NAMALWA (cell line): Measurements from ENCODE around the gene HOXA10.

Experiments used
- DNase-seq: peaks from one replicate; pipeline ENCODE4 v3.0.0-alpha.2; 2015; ENCODE audit warnings: low spot score

Gene HOXA10

DNA sequence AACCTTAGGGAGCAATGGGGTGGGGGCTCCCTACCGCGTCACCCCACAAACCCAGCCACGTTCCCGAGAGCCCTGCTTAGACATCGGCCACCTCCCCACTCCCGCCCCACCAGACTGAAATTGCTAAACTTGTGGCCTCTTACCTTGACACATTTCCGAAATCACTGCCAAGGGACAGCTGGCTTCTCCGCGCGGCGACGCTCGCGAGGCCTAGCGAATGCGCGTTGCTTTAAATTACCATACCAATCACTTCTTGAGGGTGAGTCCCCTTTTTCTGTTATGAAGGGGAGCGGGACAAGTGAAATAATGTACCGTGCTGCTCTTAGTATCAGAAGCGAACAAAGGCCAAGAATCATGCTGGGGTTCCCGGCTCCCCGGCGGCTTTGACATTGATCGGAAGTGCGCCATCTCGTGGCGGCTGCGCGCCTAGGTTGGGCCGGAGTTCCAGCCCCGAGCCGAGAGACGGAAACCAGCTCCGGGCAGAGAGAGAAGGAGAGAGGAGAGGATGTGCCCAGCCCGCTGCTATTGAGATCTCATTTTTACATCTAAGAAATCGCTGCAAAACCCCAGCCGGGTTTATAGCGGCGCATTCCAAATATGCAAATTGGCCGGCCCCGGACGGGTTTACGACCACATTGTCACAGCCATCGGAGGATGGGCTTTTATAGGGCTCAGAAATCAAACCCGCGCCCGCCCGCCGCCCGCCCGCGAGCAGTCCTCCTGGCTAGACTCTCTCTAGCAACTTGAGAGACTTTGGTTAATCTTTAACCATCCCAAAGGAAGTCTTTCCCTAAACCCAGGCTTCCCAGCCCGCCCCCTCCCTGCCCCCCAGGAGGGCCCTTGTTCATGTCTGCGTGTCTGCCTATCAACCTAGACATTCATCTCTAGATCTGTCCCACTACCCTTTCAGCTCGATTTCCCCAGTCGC is 5.6 kb upstream of the HOXA10 start:
- DNase-seq = no peak

DNA sequence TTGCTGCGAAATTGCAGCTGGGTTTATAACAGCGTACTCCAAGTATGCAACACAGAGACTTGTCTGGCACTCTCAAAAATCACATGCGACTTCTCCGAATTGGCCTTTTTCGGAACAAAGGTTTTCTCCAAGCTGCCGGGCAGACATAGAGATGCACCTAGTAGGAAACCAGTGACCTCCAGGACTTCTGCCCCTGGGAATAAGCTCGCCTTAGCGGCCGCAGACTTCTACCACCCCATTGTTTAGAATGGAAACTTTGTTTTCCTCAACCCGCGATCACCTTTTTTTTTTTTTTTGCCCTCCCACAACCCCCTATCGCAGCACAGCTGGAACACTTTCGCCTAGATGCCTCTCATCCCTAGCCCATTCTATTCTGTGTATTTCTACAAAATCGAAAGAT is 4.9 kb upstream of the HOXA10 start:
- no peak for DNase-seq

DNA sequence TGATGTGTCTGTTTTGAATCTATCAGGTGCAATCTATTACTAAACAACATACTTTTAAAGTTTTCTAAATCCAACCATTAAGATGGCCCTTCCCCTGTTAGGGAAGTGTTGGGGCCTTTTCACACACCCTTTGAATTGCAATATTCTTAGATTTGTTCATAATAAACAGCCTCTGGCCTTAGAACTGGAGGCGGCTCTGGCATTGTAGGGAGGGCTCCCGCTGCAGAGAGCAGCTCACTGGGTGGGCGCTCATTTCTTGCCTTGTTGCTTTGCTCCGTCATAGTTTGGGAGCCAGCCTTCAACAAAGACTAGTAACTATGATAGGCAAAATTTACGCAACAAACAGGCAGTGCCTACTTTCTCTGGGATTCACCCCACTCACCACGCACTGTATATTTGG is 4.2 kb upstream of the HOXA10 start:
- no peak for DNase-seq

DNA sequence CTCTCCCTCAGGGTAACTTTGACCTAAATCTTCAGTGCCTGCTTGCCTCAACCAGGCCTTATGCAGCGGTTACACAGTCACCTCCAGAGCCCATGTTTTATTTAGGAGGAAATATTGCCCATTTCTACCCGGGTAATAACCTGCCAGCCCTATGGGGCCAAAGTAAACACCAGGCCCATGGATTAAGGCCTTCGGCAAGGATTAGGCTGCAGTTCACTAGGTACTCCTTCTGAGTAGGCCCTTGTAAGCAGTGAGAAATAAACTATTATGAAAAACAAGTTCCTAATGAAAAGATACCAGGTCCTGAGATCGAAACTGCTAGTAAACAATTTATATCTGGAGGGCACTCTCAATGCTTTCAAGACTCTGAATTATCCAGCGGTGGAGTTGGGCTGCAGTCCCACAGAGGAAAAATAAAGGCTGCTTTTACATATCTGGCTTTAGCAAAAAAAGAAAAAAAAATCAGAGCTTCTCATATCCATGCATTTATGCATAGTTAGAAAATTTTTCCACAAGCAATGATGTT is 3.7 kb upstream of the HOXA10 start:
- DNase-seq = no peak

DNA sequence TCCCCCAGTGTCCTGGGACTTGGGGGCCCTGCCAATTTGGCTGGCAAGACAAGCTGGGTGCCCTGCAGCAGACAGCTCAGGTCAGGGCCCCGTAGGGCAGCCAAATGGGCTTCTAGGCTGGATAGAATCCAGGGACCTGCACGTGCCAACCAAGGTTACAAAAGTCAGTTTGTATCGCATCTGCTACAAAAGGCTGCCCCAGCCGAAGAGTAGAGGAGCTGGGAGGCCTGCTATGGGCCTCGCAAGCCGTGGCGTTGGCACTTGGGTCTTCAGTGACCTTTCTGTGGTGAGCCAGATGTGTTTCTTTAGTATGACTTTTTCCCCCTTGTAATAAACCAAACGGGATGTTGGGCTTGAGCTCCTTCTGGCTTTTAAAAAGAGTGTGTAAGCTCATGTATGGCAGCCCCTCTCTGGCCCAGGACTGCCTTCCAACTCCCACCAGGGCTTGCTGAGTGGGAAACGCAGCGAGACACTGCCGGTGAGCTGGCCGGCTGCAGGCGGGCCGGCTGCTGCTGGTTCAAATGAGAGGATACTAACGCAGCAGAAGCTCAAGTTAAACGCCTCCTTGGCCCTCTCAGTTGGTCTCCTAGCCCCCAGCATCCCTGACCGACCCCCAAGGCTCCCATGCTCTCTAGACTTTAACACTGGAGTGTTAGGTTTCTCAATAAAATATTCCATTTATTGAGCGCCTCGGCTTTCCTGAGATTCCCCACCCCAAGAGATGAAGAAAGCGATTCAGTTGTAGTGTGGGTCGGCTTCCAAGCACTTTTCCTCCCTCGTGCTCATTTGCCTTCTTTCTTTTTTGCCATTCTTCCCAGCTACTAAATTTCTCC is 3.1 kb upstream of the HOXA10 start:
- no peak for DNase-seq

DNA sequence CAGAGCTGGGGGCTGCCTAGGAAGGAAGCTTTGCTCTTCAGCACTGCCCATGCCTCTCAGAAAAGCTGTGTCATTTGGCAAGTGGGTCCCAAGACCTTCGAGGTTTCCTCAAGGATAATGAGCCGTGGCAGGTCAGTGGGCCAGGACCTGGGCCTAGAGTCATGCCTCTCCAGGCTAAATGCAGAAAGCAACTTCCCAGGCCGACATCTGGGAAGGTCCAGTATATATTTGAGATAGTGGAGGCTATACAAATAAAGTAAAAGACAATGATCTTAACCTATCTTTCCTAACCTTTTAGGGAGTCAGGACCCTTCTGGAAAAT is 2.4 kb upstream of the HOXA10 start:
- DNase-seq = no peak

DNA sequence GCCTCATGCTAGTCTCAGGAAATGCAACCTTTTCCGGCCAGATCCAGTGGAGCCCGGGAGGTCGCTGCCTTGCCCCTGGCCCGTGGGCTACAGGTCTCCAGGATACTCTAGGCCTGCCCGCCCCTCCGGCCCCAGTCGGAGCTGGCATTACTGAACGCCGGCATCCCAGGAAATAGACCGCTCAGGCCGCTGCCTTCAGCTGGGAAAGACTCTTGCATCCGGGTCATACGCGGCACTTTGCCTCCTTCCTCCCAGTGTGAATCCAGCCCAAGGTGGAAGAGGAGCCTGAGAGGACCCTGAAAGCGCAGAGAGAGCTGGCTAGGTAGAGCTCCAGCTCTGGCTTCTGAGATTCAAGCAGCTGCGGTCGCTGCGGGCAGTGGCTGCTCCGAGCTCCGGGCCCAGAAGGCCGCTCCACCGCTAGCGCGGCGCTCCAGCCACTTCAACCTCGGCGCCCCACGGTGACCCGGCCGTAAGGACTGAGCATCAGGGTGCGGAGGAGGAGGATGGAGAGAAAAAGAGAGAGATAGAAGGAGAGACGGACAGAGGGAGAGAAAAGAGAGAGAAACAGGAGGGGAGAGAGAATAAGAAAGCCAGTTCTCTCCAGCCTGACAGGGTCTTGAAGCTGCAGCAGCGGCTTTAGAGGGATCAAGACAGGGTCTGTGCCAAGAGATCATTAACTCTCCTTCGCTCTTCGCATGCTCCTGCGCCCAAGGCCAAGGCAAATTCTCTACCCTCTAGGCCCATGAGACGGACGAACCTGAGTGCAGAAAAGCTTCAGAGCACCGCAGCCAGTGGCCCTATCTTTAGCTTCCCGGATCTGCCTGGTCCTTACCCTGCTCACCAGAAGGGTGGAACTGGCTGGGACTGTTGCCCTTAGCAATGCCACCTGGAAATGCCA is 1.8 kb upstream of the HOXA10 start:
- DNase-seq = no peak

DNA sequence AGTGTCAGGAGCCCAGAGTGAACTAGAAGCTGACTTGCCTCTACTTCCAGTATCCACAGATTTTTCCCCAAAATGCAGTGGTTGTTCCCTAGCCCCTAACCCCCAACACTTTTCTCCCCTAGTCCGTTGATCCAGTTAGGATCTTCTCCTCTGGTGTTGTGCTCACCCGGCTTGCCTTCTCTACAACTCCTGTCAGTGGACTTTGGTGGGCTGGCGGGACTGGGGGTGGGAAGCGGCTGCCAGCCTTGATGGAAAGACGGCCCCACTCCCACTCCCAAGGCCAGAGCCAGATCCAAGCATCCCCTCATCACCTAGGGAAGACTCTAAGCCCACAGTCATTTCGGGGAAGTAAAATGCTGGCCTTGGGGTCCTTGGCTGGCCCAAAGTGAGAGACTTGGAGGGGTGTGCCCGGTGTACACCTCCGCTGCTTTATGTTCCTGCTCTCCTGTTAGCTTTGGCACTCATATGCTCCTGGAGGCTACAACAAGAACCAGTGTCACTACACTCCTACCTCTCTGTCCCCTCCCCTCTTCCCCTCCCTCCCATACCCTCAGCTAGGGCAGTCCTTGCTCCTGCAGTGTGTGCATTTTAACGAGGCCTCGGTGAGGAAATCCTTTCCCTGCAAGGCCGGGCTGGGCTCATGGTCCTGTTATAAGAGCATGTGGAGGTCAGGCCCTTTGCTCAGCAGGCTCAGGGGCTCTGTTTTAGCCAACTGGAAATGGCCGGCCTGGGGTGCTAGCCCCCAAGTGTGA is 930 bp upstream of the HOXA10 start:
- DNase-seq = no peak

DNA sequence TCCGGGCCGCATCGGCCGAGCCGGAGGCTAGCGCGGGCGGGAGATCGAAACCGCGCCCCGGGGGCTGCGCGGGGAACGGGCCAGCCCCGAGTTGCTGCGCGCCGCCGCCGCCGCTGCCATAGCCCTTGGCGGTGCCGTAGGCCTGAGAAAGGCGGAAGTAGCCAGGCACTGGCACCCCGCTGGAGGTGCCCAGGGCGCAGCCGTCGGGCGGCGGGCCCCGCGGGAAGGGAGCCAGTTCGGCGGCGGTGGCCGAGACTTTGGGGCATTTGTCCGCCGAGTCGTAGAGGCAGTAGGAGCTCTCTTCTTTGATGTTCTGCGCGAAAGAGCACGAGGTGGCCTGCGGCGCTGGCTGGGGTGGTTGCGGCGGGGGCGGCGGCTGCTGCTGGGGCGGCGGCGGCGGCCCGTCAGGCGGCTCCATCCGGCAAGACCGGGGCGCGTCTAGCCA is 587 bp downstream of the HOXA10 start:
- no peak for DNase-seq

DNA sequence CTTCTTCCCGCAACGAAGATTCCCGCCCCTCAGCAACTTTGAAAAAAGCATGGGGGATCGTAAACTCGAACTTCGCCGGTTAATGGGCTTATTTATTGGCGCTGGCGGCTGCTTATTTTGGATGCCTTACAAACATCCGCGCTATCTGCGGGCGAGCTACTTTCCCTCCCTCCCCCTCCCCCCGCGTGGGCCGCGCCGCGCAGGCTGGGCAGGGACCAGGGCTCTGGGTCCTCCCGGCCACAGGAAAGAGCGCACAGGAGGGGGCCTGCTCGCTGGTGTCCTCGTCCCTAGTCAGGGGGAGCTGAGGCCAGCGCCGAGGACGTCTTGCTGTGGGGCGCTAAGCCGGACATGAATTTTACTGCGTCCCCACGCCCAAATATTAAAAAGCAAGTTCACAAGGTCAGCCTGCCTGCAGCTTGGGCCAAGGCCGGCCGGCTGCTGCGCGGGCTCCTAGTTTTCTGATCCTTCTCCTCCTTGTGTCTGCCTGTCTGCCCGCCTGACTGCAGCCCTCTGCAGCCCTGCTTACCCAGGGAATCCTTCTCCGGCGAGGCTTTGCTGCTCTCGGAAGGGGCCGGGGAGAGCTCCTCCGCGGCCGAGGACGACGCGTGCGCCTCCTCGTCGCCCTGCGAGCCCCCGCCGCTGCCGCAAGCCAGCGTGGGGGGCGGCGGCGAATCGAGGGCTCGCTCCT is 1.2 kb downstream of the HOXA10 start:
- no peak for DNase-seq

DNA sequence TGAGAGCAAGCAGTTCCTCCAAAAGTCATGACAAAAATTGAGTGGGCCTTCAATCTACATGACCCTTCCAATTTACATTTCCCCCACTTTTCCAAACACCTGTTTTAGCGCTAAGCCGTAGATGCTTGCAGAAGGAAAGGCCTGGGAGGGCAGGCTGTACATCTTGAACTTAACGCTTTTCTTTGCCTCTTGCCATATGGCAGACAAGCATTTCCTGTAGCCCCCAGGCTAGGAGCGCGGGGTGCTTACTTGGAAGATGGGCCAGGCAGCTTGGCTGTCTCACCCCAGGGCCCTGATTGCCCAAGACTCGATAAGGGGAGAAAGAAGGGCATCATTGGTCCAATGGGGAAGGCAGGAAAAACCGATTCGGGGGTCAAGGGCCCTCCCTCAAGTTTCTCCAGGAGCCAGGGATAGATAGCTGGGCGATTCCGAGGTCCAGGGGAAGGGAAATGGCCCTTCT is 1.8 kb downstream of the HOXA10 start:
- no peak for DNase-seq

DNA sequence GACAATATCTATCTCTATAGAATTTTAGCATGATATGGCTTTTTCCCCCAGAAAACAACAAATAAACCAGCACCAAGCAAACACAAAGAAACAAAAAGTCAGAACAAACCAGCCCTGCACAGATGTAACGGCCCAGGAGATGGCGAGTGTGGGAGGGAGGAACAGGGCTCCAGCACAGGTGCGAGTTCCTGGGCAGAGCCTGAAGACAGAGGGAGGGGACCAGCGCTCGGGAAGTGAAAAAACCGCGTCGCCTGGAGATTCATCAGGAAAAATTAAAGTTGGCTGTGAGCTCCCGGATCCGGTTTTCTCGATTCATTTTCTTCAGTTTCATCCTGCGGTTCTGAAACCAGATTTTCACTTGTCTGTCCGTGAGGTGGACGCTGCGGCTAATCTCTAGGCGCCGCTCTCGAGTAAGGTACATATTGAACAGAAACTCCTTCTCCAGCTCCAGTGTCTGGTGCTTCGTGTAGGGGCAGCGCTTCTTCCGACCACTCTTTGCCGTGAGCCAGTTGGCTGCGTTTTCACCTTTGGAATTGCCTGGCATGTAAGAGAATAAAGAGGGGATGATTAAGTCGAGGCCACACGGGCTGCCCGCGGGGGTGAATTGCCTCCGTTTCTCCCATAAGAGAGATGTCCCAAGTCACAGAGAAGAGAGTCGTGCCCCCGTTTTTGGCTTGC is 2.3 kb downstream of the HOXA10 start:
- DNase-seq = no peak

DNA sequence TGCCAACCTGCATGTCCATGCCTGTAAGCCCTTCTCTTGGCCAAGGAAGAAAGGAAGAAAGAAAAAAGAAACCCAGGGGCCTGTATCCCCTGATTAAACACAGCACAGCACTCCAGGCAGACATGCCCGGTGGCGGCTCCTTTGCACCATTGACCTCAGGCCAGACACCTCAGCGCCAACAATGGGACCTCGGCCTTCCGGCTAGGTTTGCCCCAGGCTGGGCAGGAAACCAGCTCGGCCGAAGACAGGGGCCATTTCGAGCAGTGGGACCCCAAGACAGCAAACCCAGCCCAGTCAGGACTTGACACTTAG is 2.8 kb downstream of the HOXA10 start:
- no peak for DNase-seq

DNA sequence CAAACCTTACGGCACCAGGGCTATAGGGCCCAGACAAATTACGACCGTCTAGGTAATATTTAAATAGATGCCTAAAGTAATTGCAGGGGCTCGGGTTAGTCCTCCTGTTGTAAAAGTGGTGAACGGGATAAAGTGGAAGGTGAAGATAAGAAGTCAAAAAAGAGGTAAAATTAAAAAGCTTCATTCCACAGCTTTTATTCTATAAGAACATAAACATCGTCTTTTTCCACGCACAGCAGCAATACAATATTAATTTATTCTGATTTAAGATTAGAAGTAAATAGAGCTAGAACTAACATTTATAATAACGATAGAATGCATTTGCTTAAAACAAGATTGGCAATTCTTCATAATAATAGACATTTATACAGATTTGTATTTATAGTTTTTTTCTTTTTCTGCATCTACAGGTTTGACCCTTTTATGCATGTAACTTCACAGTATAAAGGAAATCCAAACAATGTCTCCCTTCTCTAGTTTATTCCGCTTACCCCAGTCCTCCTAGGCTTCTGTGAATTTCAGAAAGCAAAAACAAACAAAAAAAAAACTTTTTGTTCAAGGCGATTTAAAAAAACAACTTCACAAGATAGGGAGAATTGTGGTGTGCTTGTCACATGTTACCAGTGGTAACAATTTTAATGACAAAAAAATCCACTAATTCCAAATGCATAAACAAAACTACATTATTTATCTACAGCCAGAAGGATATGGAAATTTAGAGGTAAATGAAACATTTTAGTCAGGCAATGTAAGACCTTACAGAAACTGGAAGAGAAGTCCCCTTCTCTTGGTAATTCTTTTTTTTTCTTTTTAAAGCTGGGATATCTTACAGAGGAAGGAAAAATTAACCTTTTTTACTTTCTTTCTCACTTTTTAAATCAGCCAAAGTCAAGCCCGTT is 3.4 kb downstream of the HOXA10 start:
- DNase-seq = no peak

DNA sequence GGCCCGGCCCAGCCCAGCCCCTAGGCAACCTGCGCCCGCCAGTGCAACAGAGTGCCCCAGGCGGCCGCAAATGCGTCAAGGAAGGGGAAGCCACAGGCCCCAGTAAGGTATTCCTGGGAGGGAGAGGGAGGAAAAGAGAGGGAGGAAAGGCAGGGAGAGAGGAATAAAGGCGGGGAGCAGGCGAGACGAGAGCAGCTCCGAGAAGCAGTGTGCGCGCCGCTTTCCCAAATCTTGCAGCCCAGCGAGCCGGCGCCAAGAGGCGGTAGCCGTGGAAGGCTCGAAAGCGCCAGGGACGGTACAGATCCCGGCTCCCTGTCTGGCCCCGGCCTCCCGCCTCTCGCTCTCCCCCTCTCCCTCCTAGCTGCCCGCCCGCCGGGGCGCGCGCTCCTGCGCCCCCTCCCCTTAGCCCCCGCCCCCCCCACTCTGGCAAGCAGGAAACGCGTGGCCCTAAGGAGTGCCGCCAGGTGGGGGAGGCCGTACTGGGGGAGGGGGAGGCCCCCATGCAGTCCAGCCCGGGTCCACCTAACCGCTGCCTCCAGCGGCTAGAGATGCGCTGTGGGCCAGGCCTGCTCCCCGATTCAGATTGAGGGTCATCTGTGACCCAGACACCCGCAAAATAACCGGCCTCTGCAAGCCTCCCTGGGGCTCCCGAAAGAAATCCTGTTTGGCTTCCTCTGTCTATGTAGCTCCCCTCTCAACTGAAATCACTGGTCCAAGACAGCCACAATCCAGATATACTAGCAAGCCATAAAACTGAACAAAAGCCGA is 4.3 kb downstream of the HOXA10 start:
- no peak for DNase-seq

DNA sequence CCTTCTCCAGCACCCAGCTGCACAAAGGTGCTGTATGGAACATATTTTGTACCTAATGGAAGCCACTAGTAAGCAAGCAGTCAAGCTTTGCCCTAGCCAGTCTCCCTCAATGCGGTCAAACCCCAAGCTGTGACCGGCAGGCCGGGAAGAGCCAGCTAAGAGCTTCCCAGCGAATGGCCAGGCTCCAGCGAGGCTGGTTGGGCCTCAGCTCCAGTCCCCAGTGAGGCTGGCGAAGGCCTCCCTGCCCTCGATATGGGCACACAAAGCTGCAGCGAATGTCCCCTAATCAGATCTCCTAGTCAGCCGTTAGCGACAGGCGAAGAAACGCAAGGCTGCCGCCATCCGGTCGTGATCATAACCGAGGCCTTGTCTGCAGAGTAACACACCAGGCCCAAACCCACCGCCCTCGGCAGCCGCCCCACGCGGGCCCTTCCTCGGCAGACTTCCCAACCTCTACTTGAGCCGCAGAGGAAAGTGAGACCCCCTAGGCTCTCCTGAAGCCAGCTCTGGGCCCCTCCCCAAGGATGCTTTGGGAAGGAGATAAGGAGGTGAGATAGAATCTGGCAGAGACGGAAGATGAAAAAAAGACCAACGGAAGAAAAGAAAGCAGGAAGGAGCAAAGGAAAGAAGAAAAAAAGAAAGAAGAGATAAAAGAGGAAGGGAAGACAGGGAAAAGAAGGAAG is 5.7 kb downstream of the HOXA10 start:
- no peak for DNase-seq

DNA sequence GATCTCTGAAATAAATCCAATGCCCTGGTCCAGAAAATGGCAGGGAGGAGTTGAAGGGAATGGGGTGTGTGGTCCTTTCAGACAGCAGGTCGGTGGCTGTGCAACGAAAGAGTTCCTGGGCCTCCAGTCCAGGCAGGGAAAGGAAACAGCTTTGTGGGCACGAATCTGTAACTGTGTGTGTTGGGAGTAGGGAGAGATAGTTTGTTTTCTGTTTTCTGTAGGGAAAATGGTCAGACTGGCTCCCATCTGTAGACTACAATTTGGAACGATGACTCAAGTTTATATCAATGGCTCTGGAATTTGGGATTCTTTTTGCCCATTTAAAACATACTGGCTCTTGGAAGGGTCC is 6.2 kb downstream of the HOXA10 start:
- no peak for DNase-seq
